MG63 (cell line): ENCODE data around the gene RWDD4. TPM values are rescaled to one million over a fixed set of nuclear protein-coding genes. Genes with fewer than 3 reads are reported as not detected.

Experiments
- DNase-seq: peaks from one replicate; pipeline ENCODE4 v3.0.0-alpha.2; 2020
- H3K27me3 ChIP-seq: fragments of 250-450 bp; sonication (Bioruptor Pico); 2 replicates; pipeline ENCODE4 v1.5.1; 2020; ENCODE audit warnings: mild to moderate bottlenecking, moderate library complexity
- H3K36me3 ChIP-seq: fragments of 250-450 bp; sonication (Bioruptor Pico); 2 replicates; pipeline ENCODE4 v1.5.1; 2020; ENCODE audit warnings: mild to moderate bottlenecking, moderate library complexity
- H3K4me3 ChIP-seq: fragments of 250-450 bp; sonication (Bioruptor Pico); 2 replicates; pipeline ENCODE4 v1.5.1; 2020; ENCODE audit warnings: mild to moderate bottlenecking, moderate library complexity
- H3K9me3 ChIP-seq: fragments of 250-450 bp; sonication (Bioruptor Pico); 2 replicates; pipeline ENCODE4 v1.5.1; 2020; ENCODE audit warnings: mild to moderate bottlenecking, moderate library complexity
- total RNA-seq: library from RNA; depleted of rRNA; stranded (reverse); fragments of >200 nt; shearing (Covaris generic); gene quantifications from 2 replicates; pipeline ENCODE4 v1.2.3, GENCODE V29; 2014; ENCODE audit warnings: low replicate concordance

RWDD4 gene
- total RNA-seq, 1 experiment from 2014 or later, result 38.5 TPM

- Histone ChIP-seq H3K9me3 (no peaks in the 10 kb centered on the region), H3K36me3 (no peaks in the 10 kb centered on the region), H3K27me3 (no peaks in the 10 kb centered on the region), H3K4me3 (no peak overlapping the region)
- DNase-seq, result no peak
These were observed 41.9 kb downstream of the RWDD4 start for GRCh38 chr4:183617075-183617474.

- no peak overlapping the region for H3K4me3 ChIP-seq
- no peaks in the 10 kb centered on the region for H3K27me3 ChIP-seq
- no peaks in the 10 kb centered on the region for H3K36me3 ChIP-seq
- DNase-seq, result no peak
- no peaks in the 10 kb centered on the region for H3K9me3 ChIP-seq
These were observed 46.4 kb downstream of the RWDD4 start for GRCh38 chr4:183612329-183613250.

- no peak overlapping the region for H3K4me3 ChIP-seq
- H3K36me3 ChIP-seq, result no peaks in the 10 kb centered on the region
- H3K27me3 ChIP-seq, result no peaks in the 10 kb centered on the region
- no peak for DNase-seq
- no peaks in the 10 kb centered on the region for H3K9me3 ChIP-seq
These were observed 47.7 kb downstream of the RWDD4 start for GRCh38 chr4:183611210-183611830.

- Histone ChIP-seq H3K4me3 (no peak overlapping the region), H3K9me3 (no peaks in the 10 kb centered on the region), H3K36me3 (no peaks in the 10 kb centered on the region), H3K27me3 (no peaks in the 10 kb centered on the region)
- DNase-seq, result no peak
These were observed 48.4 kb downstream of the RWDD4 start for GRCh38 chr4:183610613-183611012.

- no peaks in the 10 kb centered on the region for H3K27me3 ChIP-seq
- H3K36me3 ChIP-seq, result no peaks in the 10 kb centered on the region
- H3K9me3 ChIP-seq, result no peaks in the 10 kb centered on the region
- DNase-seq, result peak; percentile 40
- H3K4me3 ChIP-seq, result no peak overlapping the region
These were observed 49.0 kb downstream of the RWDD4 start for GRCh38 chr4:183610033-183610432.

GRCh38 chr4:183609151-183609550 is 49.8 kb downstream of the RWDD4 start:
- Histone ChIP-seq H3K4me3 (no peak overlapping the region), H3K36me3 (no peaks in the 10 kb centered on the region), H3K27me3 (no peaks in the 10 kb centered on the region), H3K9me3 (no peaks in the 10 kb centered on the region)
- no peak for DNase-seq

GRCh38 chr4:183607894-183608293 is 51.1 kb downstream of the RWDD4 start:
- Histone ChIP-seq H3K9me3 (no peaks in the 10 kb centered on the region), H3K4me3 (no peak overlapping the region), H3K27me3 (no peaks in the 10 kb centered on the region), H3K36me3 (no peaks in the 10 kb centered on the region)
- no peak for DNase-seq

GRCh38 chr4:183602557-183603027 is 56.4 kb downstream of the RWDD4 start:
- H3K9me3 ChIP-seq, result no peaks in the 10 kb centered on the region
- H3K27me3 ChIP-seq, result no peaks in the 10 kb centered on the region
- H3K4me3 ChIP-seq, result no peak overlapping the region
- no peaks in the 10 kb centered on the region for H3K36me3 ChIP-seq
- DNase-seq, result no peak

GRCh38 chr4:183601381-183601780 is 57.6 kb downstream of the RWDD4 start:
- no peaks in the 10 kb centered on the region for H3K27me3 ChIP-seq
- H3K4me3 ChIP-seq, result no peak overlapping the region
- H3K9me3 ChIP-seq, result no peaks in the 10 kb centered on the region
- H3K36me3 ChIP-seq, result no peaks in the 10 kb centered on the region
- DNase-seq, result no peak

GRCh38 chr4:183600189-183600685 is 58.7 kb downstream of the RWDD4 start:
- no peak for DNase-seq

GRCh38 chr4:183599690-183600089 is 59.3 kb downstream of the RWDD4 start:
- Histone ChIP-seq H3K4me3 (no peak overlapping the region), H3K36me3 (no peaks in the 10 kb centered on the region), H3K27me3 (no peaks in the 10 kb centered on the region), H3K9me3 (no peaks in the 10 kb centered on the region)
- DNase-seq, result no peak

More at GRCh38 chr4:183600189-183600685, 58.7 kb downstream of the RWDD4 start:
- no peak overlapping the region for H3K4me3 ChIP-seq
- no peaks in the 10 kb centered on the region for H3K9me3 ChIP-seq
- no peaks in the 10 kb centered on the region for H3K27me3 ChIP-seq
- H3K36me3 ChIP-seq, result no peaks in the 10 kb centered on the region

- Histone ChIP-seq H3K4me3 (no peak overlapping the region), H3K27me3 (no peaks in the 10 kb centered on the region), H3K9me3 (no peaks in the 10 kb centered on the region), H3K36me3 (no peaks in the 10 kb centered on the region)
- no peak for DNase-seq
These were observed 59.7 kb downstream of the RWDD4 start for GRCh38 chr4:183599284-183599683.

GRCh38 chr4:183596067-183596757 is 62.8 kb downstream of the RWDD4 start:
- no peak for DNase-seq
- H3K9me3 ChIP-seq, result no peaks in the 10 kb centered on the region
- H3K4me3 ChIP-seq, result no peak overlapping the region
- no peaks in the 10 kb centered on the region for H3K36me3 ChIP-seq
- no peaks in the 10 kb centered on the region for H3K27me3 ChIP-seq

GRCh38 chr4:183594823-183595222 is 64.2 kb downstream of the RWDD4 start:
- H3K36me3 ChIP-seq, result no peaks in the 10 kb centered on the region
- H3K27me3 ChIP-seq, result no peaks in the 10 kb centered on the region
- no peak overlapping the region for H3K4me3 ChIP-seq
- DNase-seq, result no peak
- no peaks in the 10 kb centered on the region for H3K9me3 ChIP-seq

- DNase-seq, result no peak
These were observed 67.7 kb downstream of the RWDD4 start for GRCh38 chr4:183591301-183591700.

More at GRCh38 chr4:183591301-183591700, 67.7 kb downstream of the RWDD4 start:
- no peaks in the 10 kb centered on the region for H3K36me3 ChIP-seq
- H3K27me3 ChIP-seq, result no peaks in the 10 kb centered on the region
- H3K4me3 ChIP-seq, result no peak overlapping the region
- H3K9me3 ChIP-seq, result no peaks in the 10 kb centered on the region
